Heart left ventricle (tissue), 13 donors: ENCODE data around the gene SFTPA1.

ENCODE experiments used
- POLR2A ChIP-seq, 2 donors: fragments of 450-650 bp; IDR thresholded peaks; one replicate each; pipeline ENCODE4 v1.6.1; 2017; ENCODE audit warnings: antibody characterized with exemption in 2 of 2, mild to moderate bottlenecking in 2 of 2, moderate library complexity in 2 of 2
- TF ChIP-seq, protein P1 (sequence below), 12 donors: fragments of 200-600 bp; sonication (generic) in 4 of 12; IDR thresholded peaks; one replicate each; pipeline versions ENCODE4 v1.5.0 to v1.8.0; 2018 to 2022; ENCODE audit warnings: antibody characterized with exemption in 12 of 12, mild to moderate bottlenecking in 5 of 12
- donor health status: ischemic (EF 13 %, LVEDD 7.1; RV severe dilation, severe dysfunction).
- donor health status: DM: no; HTN: yes; CAD: no.
- donor health status: DM: no; HTN: no; CAD: no.
- donor health status: ischemic (EF 25% LVEDD 6.9; RV normal size, moderate dysfunction).
- donor health status: ischemic (EF 25% LVEDD 5.7; RV mildly dilated, moderate dysfunction).
- donor health status: ischemic (EF 35%, LVEDD 5.7; RV mildly dilated, moderate dysfunction).
- donor health status: nonischemic (EF 11% LVEDD 7.7; RV severe dilation, severe dysfunction).
- donor health status: DM: yes; HTN: yes; CAD: no.
- donor health status: PGD.
- donor health status: ischemic (EF 29% LVEDD 5.4; RV normal size, mild dysfunction).
- donor health status: nonischemic (EF 23%, LVEDD 6.1; RV moderate dilation, normal function).

DNA sequence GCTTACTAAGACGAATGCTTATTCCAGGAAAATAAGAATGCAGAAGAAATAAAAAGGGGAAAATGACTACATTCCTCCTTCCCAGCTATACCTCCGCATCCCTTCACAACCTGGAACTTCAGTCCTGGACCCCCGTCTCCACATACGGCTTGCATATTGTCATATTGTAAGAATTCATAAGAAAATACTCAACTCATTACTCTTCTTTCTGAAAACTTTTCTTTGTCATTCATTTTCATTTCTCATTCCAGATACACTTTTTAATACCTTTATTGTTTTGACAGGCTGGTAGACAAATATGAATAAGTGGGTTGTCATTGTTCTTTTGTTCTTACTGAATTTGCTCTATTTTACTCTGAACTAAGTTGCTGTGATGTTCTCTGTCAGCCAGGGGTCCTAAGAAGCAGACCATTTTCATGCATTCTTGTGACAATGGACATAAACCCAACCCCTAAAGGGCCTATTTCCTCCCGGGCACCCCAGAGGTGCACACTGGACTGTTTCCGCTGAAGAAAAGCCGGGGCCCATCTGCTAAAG lies 27.2 kb upstream of the SFTPA1 start:
- TF ChIP-seq, protein P1, sequence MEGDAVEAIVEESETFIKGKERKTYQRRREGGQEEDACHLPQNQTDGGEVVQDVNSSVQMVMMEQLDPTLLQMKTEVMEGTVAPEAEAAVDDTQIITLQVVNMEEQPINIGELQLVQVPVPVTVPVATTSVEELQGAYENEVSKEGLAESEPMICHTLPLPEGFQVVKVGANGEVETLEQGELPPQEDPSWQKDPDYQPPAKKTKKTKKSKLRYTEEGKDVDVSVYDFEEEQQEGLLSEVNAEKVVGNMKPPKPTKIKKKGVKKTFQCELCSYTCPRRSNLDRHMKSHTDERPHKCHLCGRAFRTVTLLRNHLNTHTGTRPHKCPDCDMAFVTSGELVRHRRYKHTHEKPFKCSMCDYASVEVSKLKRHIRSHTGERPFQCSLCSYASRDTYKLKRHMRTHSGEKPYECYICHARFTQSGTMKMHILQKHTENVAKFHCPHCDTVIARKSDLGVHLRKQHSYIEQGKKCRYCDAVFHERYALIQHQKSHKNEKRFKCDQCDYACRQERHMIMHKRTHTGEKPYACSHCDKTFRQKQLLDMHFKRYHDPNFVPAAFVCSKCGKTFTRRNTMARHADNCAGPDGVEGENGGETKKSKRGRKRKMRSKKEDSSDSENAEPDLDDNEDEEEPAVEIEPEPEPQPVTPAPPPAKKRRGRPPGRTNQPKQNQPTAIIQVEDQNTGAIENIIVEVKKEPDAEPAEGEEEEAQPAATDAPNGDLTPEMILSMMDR (IDR thresholded peaks at IDR 0.05) = no peak
- no peak for TF ChIP-seq POLR2A (IDR thresholded peaks at IDR 0.05)
